PFSK-1 (cell line): ENCODE results near the gene KLF11.

ENCODE experiments used
- FOXP2 ChIP-seq: optimal IDR thresholded peaks from 2 replicates; pipeline ENCODE3; 2011; ENCODE audit warnings: borderline replicate concordance, control low read depth, inconsistent platforms; ENCODE audit not compliant: insufficient read depth; ENCODE audit errors: extremely low read length, extremely low read depth
- POLR2AphosphoS5 ChIP-seq: IDR thresholded peaks from 2 replicates; pipeline ENCODE4 v1.6.1; 2012; ENCODE audit warnings: low read depth, mild to moderate bottlenecking, control low read depth, low read length, moderate library complexity
- SIN3A ChIP-seq: IDR thresholded peaks from 2 replicates; pipeline ENCODE4 v1.6.1; 2012; ENCODE audit warnings: mild to moderate bottlenecking, low read length, moderate library complexity, borderline replicate concordance; ENCODE audit not compliant: insufficient read depth
- TAF1 ChIP-seq: IDR thresholded peaks from 2 replicates; pipeline ENCODE4 v1.6.1; 2012; ENCODE audit warnings: low read length, control low read depth, borderline replicate concordance; ENCODE audit not compliant: insufficient read depth
- TF ChIP-seq, protein P1 (sequence below), 2 experiments: IDR thresholded peaks; 2 replicates each; pipeline versions ENCODE4 v1.6.1 to v1.8.0; 2011 to 2012; ENCODE audit warnings: low read depth in 2 of 2, low read length in 2 of 2, control low read depth in 1 of 2, inconsistent platforms in 1 of 2, mild to moderate bottlenecking in 1 of 2, moderate library complexity in 1 of 2; ENCODE audit not compliant: insufficient read depth in 1 of 2

The KLF11 gene

DNA sequence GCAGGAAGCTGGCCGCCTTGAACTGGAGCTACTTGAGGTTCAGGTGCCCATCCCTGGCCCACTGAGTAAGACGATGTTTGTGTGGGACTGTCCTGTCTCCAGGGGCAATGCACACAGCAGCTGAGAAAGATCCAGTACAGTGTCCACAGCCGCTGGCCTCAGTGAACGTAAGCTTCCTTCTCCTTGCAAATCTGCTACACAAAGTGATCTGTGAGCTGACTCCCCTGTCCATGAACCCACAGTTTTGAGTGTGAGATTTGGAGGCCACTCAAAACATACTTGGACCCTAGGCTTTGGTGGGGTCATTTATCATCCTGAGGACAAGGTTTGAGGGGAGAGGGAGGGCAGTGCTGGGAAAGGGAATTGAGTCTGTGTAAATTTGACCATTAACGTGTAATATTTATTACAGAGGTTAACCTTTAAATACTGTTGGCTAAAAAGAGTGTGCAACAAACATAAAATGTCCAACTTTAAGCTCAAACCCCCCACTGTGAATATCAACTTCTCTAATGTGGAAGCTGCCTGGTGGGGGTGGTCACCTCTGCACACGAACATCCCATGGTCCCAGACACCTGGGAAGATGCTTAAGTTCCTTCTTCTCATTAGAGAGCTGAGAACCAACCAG, 41.8 kb downstream of the KLF11 start:
- TF ChIP-seq POLR2AphosphoS5 (no peak), SIN3A (no peak), FOXP2 (no peak), TAF1 (no peak)
- TF ChIP-seq, protein P1, sequence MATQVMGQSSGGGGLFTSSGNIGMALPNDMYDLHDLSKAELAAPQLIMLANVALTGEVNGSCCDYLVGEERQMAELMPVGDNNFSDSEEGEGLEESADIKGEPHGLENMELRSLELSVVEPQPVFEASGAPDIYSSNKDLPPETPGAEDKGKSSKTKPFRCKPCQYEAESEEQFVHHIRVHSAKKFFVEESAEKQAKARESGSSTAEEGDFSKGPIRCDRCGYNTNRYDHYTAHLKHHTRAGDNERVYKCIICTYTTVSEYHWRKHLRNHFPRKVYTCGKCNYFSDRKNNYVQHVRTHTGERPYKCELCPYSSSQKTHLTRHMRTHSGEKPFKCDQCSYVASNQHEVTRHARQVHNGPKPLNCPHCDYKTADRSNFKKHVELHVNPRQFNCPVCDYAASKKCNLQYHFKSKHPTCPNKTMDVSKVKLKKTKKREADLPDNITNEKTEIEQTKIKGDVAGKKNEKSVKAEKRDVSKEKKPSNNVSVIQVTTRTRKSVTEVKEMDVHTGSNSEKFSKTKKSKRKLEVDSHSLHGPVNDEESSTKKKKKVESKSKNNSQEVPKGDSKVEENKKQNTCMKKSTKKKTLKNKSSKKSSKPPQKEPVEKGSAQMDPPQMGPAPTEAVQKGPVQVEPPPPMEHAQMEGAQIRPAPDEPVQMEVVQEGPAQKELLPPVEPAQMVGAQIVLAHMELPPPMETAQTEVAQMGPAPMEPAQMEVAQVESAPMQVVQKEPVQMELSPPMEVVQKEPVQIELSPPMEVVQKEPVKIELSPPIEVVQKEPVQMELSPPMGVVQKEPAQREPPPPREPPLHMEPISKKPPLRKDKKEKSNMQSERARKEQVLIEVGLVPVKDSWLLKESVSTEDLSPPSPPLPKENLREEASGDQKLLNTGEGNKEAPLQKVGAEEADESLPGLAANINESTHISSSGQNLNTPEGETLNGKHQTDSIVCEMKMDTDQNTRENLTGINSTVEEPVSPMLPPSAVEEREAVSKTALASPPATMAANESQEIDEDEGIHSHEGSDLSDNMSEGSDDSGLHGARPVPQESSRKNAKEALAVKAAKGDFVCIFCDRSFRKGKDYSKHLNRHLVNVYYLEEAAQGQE (IDR thresholded peaks at IDR 0.05; ENCODE audit: insufficient read depth in 1 of 2, low read depth in 2 of 2, low read length in 2 of 2): no peak

DNA sequence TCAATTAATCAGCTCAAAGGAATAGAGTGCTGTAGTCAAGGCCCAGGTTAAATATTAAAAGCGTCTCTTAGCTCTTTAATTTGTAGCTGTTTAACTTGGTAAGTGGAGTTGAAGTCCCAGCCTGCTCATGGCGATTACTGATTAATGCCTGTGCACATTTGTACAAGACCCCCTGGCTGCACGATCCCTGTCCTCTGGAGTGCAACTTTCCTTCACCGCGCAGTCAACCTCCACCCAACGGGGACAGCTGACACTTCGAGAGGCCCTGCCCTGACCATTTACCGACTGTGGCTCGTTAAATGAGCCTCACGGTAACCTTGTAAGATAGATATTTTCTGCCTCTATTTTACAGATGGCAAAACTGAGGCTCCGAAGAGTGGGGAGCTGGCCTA, 42.3 kb downstream of the KLF11 start:
- TF ChIP-seq FOXP2 (no peak), POLR2AphosphoS5 (no peak), TAF1 (no peak), SIN3A (no peak)
- TF ChIP-seq, protein P1 (IDR thresholded peaks at IDR 0.05; ENCODE audit: insufficient read depth in 1 of 2, low read depth in 2 of 2, low read length in 2 of 2): no peak

DNA sequence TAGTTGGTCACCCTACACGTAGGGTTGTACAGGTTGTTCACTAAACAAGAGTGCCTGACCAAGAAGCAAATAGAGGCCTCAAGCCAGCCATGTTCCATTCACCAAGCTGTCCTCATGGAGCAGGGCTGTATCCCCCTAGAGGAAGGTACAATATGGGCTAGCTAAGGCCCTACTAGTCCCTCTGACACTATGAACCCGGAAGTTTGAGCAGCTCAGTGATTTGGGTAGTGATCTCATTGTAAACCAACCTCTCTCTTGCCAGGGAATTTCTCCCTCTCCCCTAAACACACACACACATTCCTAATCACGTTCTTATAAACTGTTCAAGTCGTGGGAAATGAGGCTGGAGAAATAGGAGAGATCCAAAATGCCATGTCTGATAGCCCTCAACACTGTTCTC, 43.6 kb downstream of the KLF11 start:
- TF ChIP-seq FOXP2 (no peak), SIN3A (no peak), POLR2AphosphoS5 (no peak), TAF1 (no peak)
- TF ChIP-seq, protein P1 (IDR thresholded peaks at IDR 0.05; ENCODE audit: insufficient read depth in 1 of 2, low read depth in 2 of 2, low read length in 2 of 2): no peak

DNA sequence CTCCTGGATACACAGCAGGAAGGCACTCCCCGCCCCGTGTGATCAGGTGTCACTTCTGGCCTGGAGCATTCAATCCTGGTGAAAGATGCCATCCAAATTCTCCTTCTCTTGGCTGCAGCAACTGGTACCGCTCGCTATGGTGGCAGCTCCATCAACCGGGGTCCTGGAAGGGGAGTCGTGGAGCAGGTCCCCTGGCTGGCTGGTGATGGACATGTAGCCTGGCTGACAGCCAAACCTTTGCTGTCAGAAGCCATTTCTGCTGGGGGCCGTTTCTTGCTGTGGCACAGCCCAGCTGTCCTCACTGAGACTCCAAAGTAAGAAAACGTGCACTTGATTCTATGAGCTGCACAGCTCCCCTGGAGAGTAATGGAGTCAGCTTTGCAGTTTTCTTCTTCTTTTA, 44.0 kb downstream of the KLF11 start:
- TF ChIP-seq, protein P1 (IDR thresholded peaks at IDR 0.05; ENCODE audit: insufficient read depth in 1 of 2, low read depth in 2 of 2, low read length in 2 of 2): no peak
- TF ChIP-seq FOXP2 (no peak), POLR2AphosphoS5 (no peak), SIN3A (no peak), TAF1 (no peak)
